WERI-Rb-1 (cell line): ENCODE measurements around the gene RRAD.

Source experiments
- DNase-seq: peaks from one replicate; pipeline ENCODE4 v3.0.0-alpha.2; 2020
- H3K27ac ChIP-seq: fragments of 250-450 bp; sonication (Bioruptor Pico); 2 replicates; pipeline ENCODE4 v1.5.1; 2020; ENCODE audit warnings: mild to moderate bottlenecking, moderate library complexity
- H3K27me3 ChIP-seq: fragments of 250-450 bp; sonication (Bioruptor Pico); 2 replicates; pipeline ENCODE4 v1.5.1; 2021; ENCODE audit warnings: mild to moderate bottlenecking, low read depth, moderate library complexity; ENCODE audit not compliant: insufficient read depth, severe bottlenecking
- H3K36me3 ChIP-seq: fragments of 250-450 bp; sonication (Bioruptor Pico); 2 replicates; pipeline ENCODE4 v1.5.1; 2020; ENCODE audit warnings: mild to moderate bottlenecking, moderate library complexity
- H3K4me3 ChIP-seq: 2 replicates; pipeline ENCODE4 v1.5.1; 2011; ENCODE audit warnings: low read depth, mild to moderate bottlenecking, control low read depth, low read length
- H3K9me3 ChIP-seq: fragments of 250-450 bp; sonication (Bioruptor Pico); 2 replicates; pipeline ENCODE4 v1.5.1; 2021; ENCODE audit warnings: mild to moderate bottlenecking, moderate library complexity; ENCODE audit not compliant: severe bottlenecking
- TF ChIP-seq, protein P1 (sequence below): IDR thresholded peaks from 2 replicates; pipeline ENCODE4 v1.5.1; 2011; ENCODE audit warnings: low read depth, mild to moderate bottlenecking, control low read depth, inconsistent platforms, low read length

RRAD gene

DNA sequence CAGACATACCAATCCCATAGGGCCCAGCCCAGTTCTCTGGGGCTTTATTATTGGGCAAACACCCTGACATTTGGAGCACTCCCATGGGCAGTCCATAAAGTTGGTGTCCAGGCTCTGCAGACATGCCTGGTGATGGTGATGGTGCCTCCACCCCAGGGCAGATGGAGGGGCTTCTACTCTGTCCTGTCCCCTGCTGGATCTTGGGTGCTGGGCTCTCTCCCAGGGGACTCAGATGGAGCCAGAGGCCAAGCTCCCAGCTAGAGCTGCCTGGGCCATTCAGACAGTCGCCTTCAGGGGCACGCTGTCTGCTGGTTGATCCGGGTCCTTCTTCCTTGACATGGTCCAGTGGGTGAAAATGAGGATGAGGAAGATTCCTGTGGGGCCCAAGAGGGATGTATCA lies 17.2 kb downstream of the RRAD start:
- no peak overlapping the region for H3K27ac ChIP-seq
- TF ChIP-seq, protein P1, sequence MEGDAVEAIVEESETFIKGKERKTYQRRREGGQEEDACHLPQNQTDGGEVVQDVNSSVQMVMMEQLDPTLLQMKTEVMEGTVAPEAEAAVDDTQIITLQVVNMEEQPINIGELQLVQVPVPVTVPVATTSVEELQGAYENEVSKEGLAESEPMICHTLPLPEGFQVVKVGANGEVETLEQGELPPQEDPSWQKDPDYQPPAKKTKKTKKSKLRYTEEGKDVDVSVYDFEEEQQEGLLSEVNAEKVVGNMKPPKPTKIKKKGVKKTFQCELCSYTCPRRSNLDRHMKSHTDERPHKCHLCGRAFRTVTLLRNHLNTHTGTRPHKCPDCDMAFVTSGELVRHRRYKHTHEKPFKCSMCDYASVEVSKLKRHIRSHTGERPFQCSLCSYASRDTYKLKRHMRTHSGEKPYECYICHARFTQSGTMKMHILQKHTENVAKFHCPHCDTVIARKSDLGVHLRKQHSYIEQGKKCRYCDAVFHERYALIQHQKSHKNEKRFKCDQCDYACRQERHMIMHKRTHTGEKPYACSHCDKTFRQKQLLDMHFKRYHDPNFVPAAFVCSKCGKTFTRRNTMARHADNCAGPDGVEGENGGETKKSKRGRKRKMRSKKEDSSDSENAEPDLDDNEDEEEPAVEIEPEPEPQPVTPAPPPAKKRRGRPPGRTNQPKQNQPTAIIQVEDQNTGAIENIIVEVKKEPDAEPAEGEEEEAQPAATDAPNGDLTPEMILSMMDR = no peak
- H3K9me3 ChIP-seq = no peaks in the 10 kb centered on the region
- no peak overlapping the region for H3K4me3 ChIP-seq
- DNase-seq = no peak
- no peaks in the 10 kb centered on the region for H3K27me3 ChIP-seq
- H3K36me3 ChIP-seq = no peaks in the 10 kb centered on the region

DNA sequence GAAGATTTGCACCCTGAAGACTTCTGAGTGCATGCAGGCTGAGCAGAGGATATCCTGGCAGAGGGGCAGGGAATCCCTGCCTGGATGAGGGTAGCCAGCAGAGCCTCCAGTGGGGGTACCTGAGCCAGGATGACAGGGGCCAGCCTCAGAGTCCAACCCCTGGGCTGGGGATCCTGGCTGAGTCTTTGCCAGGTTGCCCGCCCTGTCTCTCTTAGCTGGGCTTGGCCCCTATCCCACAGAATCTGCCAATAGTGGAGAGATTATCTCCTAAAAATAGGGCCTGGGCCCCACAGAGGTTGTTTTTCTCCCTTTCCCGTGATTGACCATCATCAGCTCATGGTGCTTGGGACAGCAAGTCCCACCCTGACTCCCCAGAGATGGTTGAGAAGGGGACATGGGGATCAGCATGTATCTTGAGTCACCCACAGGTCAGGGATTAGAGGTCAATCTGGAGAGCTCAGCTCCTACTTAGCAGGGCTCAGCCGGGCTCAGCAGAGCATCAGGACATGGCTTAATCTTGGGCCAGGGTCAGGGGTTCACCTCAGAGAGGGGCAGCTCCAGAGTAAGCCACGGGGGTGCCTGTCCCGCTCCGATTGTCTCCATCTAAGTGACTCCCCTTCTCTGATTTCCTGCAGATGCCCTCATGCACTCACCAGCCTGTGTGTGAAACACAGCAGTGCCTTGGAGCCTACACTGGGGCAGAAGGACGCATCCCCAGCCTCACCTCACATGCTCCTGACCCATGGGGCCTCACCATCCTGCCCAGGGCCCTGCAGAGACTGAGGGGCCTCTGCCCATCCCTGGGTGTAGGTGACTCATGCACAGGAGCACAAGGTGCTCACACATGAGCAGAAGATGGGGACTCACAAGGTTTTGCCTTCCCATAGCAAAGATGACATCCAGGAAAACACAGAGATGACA lies 18.2 kb downstream of the RRAD start:
- Histone ChIP-seq H3K4me3 (no peak overlapping the region), H3K9me3 (no peaks in the 10 kb centered on the region), H3K36me3 (no peaks in the 10 kb centered on the region), H3K27me3 (no peaks in the 10 kb centered on the region), H3K27ac (peak overlapping the region; percentile 63)
- TF ChIP-seq, protein P1 = no peak
- peak; percentile 87 for DNase-seq

DNA sequence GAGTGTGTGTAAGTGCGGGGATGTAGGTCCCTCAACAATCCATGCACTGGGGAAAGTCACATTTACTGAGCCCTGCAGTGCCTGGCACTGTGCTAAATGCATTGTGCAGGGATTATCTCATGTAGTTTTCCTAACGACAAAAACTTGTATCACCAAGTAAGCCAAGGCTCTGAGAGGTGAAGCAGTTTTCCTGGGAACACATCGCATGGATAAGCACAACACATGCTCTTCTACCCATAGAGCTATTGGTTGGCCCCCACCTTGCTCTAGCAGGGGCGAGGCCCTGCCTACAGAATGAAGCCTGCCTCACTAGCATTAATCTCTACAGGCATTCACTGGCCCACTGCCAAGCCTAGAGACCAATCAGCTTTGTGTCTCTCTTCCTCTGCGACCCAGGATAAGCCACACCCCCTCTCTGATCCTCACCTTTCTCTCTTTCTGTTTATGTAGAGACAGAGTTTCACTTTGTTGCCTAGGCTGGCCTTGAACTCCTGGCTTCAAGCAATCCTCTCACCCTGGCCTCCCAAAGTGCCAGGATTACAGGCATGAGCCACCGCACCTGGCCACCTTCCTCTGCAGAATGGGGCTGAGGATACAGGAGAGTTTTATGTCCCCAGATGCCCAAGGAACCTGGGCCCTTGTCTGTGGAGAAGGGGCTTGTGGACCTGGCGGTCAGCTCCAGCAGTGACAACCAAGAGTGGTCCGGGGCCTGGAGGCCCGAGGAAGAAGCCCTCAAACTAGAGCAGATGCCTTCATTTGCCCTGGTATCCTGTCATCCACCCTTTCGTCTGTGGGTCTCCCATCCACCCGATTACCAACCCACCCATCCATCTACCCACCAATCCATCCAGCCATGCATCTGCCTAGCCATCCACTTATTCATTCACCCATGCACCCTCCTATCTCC lies 19.4 kb downstream of the RRAD start:
- TF ChIP-seq, protein P1 = no peak
- peak; percentile 96 for DNase-seq
- Histone ChIP-seq H3K27ac (peak overlapping the region; percentile 63), H3K4me3 (no peak overlapping the region), H3K36me3 (no peaks in the 10 kb centered on the region), H3K9me3 (no peaks in the 10 kb centered on the region), H3K27me3 (no peaks in the 10 kb centered on the region)

DNA sequence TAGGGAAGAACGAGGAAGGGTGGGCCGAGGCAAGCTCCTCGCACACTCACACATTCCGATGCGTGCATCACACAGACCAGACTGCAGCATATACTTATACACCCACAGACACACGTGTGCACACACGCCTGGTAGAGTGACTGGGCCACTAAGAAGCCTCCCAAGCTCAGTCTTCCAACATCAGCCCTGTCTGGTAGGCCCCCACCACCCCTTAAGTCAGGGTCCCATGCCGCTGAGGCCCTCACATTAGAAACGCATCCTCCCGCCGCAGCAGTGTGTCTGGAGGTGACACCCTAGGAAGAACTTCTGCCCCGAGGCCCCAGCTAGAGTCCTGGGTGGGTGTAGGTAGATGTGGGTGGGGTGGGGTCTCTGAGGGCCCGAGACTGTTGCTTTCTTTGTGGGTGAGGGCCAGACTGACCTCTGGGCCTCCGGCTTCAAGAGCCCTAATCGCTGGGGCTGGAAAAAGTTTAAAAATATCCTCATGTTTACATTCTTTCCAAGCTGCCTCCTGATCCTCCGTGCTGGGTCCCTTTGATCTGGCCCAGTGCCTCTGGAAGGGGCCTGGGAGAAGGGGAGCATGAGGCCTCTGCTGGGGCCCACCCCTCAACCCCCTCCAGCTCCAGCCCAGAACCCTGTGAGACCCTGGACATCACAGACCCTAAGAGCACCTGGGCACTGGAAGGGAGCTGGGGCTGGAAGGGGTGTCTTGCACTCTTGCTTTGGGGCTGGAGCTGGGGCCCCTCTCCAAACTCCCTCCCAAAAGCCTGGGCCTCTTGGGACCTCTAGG lies 20.3 kb downstream of the RRAD start:
- H3K9me3 ChIP-seq = no peaks in the 10 kb centered on the region
- no peak for DNase-seq
- H3K27me3 ChIP-seq = no peaks in the 10 kb centered on the region
- TF ChIP-seq, protein P1 = no peak
- no peak overlapping the region for H3K4me3 ChIP-seq
- H3K36me3 ChIP-seq = no peaks in the 10 kb centered on the region
- H3K27ac ChIP-seq = peak overlapping the region; percentile 63

DNA sequence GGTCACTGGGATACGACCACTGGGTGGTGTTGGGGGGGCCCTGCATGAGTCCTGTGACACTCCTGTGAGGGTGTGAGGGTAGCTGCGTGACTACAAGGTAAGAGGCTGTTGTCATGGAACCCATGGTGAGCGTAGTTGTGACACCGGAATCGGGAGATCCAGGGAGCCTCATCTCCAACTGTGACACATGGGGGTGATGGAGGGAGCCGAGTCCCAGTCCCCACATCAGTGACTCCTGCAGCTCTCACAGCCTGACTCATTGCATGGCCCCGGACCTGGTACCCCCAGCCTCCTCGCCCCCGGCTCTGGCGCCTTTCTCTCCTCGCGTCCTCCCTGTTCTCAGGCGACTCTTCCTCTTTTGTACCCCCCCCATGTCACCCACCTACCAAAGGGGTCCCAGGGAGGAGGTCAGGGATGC lies 20.9 kb downstream of the RRAD start:
- TF ChIP-seq, protein P1 = no peak
- no peaks in the 10 kb centered on the region for H3K9me3 ChIP-seq
- H3K36me3 ChIP-seq = no peaks in the 10 kb centered on the region
- no peaks in the 10 kb centered on the region for H3K27me3 ChIP-seq
- H3K27ac ChIP-seq = peak overlapping the region; percentile 99
- no peak for DNase-seq
- H3K4me3 ChIP-seq = no peak overlapping the region
